SK-N-MC (cell line): ENCODE measurements around the gene C19orf38.
A peak's percentile ranks its signal among the peaks of the same experiment; 100 is the strongest.
"Not testable (repeated sequence)": the region's sequence is repeated elsewhere in the genome, so short reads cannot be mapped to it uniquely, and the experiment has no call there.

ENCODE experiments used
- DNase-seq: peaks from one replicate; pipeline ENCODE4 v3.0.0-alpha.2; 2011; ENCODE audit warnings: low read depth, low spot score
- H3K27ac ChIP-seq: fragments of 200-600 bp; sonication (generic); 2 replicates; pipeline ENCODE4 v1.5.1; 2016; ENCODE audit warnings: mixed run types
- H3K36me3 ChIP-seq: fragments of 200-600 bp; sonication (generic); 2 replicates; pipeline ENCODE4 v1.6.1; 2017; ENCODE audit warnings: antibody characterized with exemption, low read length, mixed read lengths; ENCODE audit not compliant: insufficient read depth
- H3K4me3 ChIP-seq: fragments of 200-600 bp; sonication (generic); 2 replicates; pipeline ENCODE4 v1.5.1; 2016
- H3K9ac ChIP-seq: fragments of 200-600 bp; sonication (generic); 2 replicates; pipeline ENCODE4 v1.8.0; 2017; ENCODE audit warnings: mixed run types, mixed read lengths; ENCODE audit not compliant: insufficient read length
- H3K9me3 ChIP-seq: fragments of 200-600 bp; sonication (generic); 2 replicates; pipeline ENCODE4 v1.6.1; 2017; ENCODE audit warnings: low read depth, mild to moderate bottlenecking, antibody characterized with exemption, low read length, moderate library complexity, mixed read lengths
- EZH2 ChIP-seq: fragments of 200-600 bp; sonication (generic); IDR thresholded peaks from one replicate; pipeline ENCODE4 v1.6.1; 2017; ENCODE audit warnings: antibody characterized with exemption
- FOXP2 ChIP-seq: optimal IDR thresholded peaks from 2 replicates; pipeline ENCODE3; 2011; ENCODE audit warnings: mild to moderate bottlenecking, moderate library complexity; ENCODE audit not compliant: insufficient read depth; ENCODE audit errors: extremely low read length, control extremely low read depth
- POLR2AphosphoS5 ChIP-seq: IDR thresholded peaks from 2 replicates; pipeline ENCODE4 v1.6.1; 2012; ENCODE audit warnings: mild to moderate bottlenecking, low read depth, low read length, borderline replicate concordance

Gene C19orf38

DNA sequence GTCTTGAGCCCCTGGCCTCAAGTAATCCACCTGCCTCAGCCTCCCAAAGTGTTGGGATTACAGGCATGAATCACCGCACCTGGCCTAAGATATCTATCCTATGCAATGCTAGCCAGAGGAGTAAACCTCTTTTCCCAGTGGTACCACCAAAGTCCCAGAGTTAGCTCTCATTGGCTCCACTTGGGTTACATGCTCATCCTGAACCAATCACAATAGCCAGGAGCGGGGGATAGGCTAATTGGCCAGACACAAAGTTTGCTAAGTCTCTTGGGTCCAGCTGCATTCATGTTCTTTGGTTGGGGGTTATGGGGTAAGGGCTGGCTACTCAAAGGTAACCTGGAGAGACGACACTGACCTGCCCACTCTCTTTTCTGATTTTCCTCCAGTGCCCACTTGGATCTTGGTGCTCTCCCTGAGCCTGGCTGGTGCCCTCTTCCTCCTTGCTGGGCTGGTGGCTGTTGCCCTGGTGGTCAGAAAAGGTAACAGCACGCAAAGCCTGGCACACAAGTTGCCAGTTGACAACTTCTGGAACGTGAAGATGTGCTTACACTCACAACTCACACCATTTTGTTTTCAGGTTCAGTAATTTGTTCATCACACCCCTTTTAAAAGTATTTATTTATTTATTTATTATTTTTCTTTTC, 7.8 kb downstream of the C19orf38 start:
- Histone ChIP-seq H3K27ac (no peak overlapping the region), H3K9me3 (no peaks in the 10 kb centered on the region), H3K4me3 (no peak overlapping the region), H3K9ac (no peak overlapping the region), H3K36me3 (no peaks in the 10 kb centered on the region)
- TF ChIP-seq EZH2 (no peak), FOXP2 (no peak), POLR2AphosphoS5 (no peak)
- DNase-seq, result no peak

- H3K9ac ChIP-seq, H3K27ac ChIP-seq, H3K9me3 ChIP-seq, H3K4me3 ChIP-seq, DNase-seq, H3K36me3 ChIP-seq: not testable (repeated sequence)
Measured at GRCh38 chr19:10856899-10857298, 8.7 kb downstream of the C19orf38 start.

- DNase-seq, result no peak
- H3K9me3 ChIP-seq, result no peaks in the 10 kb centered on the region
- no peak overlapping the region for H3K27ac ChIP-seq
- H3K9ac ChIP-seq, result no peak overlapping the region
- H3K36me3 ChIP-seq, result no peaks in the 10 kb centered on the region
- TF ChIP-seq EZH2 (no peak), POLR2AphosphoS5 (no peak), FOXP2 (no peak)
- H3K4me3 ChIP-seq, result no peak overlapping the region
Measured at GRCh38 chr19:10858204-10858828, 10.1 kb downstream of the C19orf38 start.

DNA sequence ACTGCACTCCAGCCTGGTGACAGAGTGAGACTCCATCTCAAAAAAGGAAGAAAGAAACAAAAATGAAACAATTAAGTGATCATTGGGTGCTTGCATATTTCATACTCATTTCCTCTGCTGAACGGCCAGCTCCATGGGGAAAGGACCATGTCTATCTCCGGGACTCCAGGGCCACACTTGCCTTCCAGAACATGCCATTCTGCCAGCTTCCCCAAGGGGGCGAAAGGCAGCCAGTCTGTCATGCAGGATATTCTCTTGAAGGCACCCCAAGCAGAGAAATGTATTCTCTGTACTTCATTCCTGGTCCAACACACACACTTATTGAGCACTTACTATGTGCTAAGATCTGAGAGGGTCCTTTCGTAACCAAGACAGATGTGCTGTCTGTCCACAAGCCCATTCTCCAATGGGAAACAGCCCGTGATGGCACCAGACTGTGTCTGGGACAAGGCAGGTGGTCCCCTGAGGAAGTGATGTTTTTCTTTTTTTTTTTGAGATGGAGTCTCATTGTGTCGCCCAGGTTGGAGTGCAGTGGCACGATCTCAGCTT, 13.0 kb downstream of the C19orf38 start:
- no peak overlapping the region for H3K4me3 ChIP-seq
- TF ChIP-seq POLR2AphosphoS5, result no peak
- no peak for DNase-seq
- H3K9me3 ChIP-seq, result no peaks in the 10 kb centered on the region
- H3K9ac ChIP-seq, result no peak overlapping the region
- H3K27ac ChIP-seq, result no peak overlapping the region
- no peaks in the 10 kb centered on the region for H3K36me3 ChIP-seq

GRCh38 chr19:10862561-10863106, 14.4 kb downstream of the C19orf38 start:
- DNase-seq, result no peak
- no peak overlapping the region for H3K27ac ChIP-seq
- H3K4me3 ChIP-seq, result no peak overlapping the region

GRCh38 chr19:10863107-10863717, 15.0 kb downstream of the C19orf38 start:
- Histone ChIP-seq H3K4me3 (no peak overlapping the region), H3K36me3 (no peaks in the 10 kb centered on the region), H3K27ac (no peak overlapping the region), H3K9ac (no peak overlapping the region), H3K9me3 (no peaks in the 10 kb centered on the region)
- TF ChIP-seq FOXP2 (no peak), EZH2 (no peak), POLR2AphosphoS5 (no peak)
- DNase-seq, result no peak

More at GRCh38 chr19:10862561-10863106, 14.4 kb downstream of the C19orf38 start:
- no peak for TF ChIP-seq FOXP2
- TF ChIP-seq EZH2, result no peak
- TF ChIP-seq POLR2AphosphoS5, result no peak
- H3K9ac ChIP-seq, result no peak overlapping the region
- no peaks in the 10 kb centered on the region for H3K9me3 ChIP-seq
- no peaks in the 10 kb centered on the region for H3K36me3 ChIP-seq

GRCh38 chr19:10864538-10864899, 16.3 kb downstream of the C19orf38 start:
- TF ChIP-seq POLR2AphosphoS5, result no peak
- no peak for TF ChIP-seq FOXP2
- no peak for TF ChIP-seq EZH2
- Histone ChIP-seq H3K9ac (peak overlapping the region; percentile 20), H3K4me3 (peak overlapping the region; percentile 52; the same call in 1 of the 2 replicates), H3K36me3 (no peaks in the 10 kb centered on the region), H3K27ac (0 out of 2 replicates have a peak overlapping the region, but pooled peaks have one; percentile 19), H3K9me3 (no peaks in the 10 kb centered on the region)
- peak; percentile 35 for DNase-seq

DNA sequence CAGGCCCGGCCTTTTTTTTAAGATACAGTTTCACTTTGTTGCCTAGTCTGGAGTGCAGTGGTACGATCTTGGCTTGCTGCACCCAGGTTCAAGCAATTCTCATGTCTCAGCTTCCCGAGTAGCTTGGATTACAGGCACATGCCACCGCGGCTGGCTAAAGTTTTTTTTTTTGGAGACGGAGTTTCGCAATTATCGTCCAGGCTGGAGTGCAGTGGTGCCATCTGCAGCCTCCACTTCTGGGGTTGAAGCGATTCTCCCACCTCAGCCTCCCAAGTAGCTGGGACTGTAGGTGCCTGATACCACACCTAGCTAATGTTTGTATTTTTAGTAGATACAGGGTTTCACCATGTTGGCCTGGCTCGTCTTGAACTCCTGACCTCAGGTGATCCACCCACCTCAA, 18.3 kb downstream of the C19orf38 start:
- no peak overlapping the region for H3K9ac ChIP-seq
- H3K36me3 ChIP-seq, result no peaks in the 10 kb centered on the region
- no peaks in the 10 kb centered on the region for H3K9me3 ChIP-seq
- no peak overlapping the region for H3K27ac ChIP-seq
- DNase-seq, result no peak
- H3K4me3 ChIP-seq, result no peak overlapping the region
- no peak for TF ChIP-seq FOXP2
- no peak for TF ChIP-seq EZH2
- TF ChIP-seq POLR2AphosphoS5, result no peak
